Adipocyte (in vitro differentiated cells): ENCODE measurements around the gene BAAT.

Source experiments
- DNase-seq: peaks from one replicate; pipeline ENCODE4 v3.0.0-alpha.2; 2015; ENCODE audit warnings: low read depth
- H3K27me3 ChIP-seq: replicated peaks from 2 replicates; pipeline ENCODE4 v1.7.0; 2013; ENCODE audit warnings: mild to moderate bottlenecking, low read length, moderate library complexity; ENCODE audit not compliant: control insufficient read depth, insufficient read depth
- H3K36me3 ChIP-seq: 2 replicates; pipeline ENCODE4 v1.7.0; 2013; ENCODE audit warnings: low read length, mild to moderate bottlenecking, moderate library complexity; ENCODE audit not compliant: control insufficient read depth, insufficient read depth, severe bottlenecking
- H3K4me1 ChIP-seq: 2 replicates; pipeline ENCODE4 v1.7.0; 2013; ENCODE audit warnings: mild to moderate bottlenecking, low read length, moderate library complexity; ENCODE audit not compliant: control insufficient read depth, insufficient read depth
- H3K4me3 ChIP-seq: 2 replicates; pipeline ENCODE4 v1.7.0; 2013; ENCODE audit warnings: mild to moderate bottlenecking, low read length, moderate library complexity
- H3K9ac ChIP-seq: 2 replicates; pipeline ENCODE4 v1.7.0; 2013; ENCODE audit warnings: mild to moderate bottlenecking, low read length, moderate library complexity
- H3K9me3 ChIP-seq: 2 replicates; pipeline ENCODE4 v1.7.0; 2013; ENCODE audit warnings: mild to moderate bottlenecking, low read length, moderate library complexity; ENCODE audit not compliant: control insufficient read depth

BAAT gene

DNA sequence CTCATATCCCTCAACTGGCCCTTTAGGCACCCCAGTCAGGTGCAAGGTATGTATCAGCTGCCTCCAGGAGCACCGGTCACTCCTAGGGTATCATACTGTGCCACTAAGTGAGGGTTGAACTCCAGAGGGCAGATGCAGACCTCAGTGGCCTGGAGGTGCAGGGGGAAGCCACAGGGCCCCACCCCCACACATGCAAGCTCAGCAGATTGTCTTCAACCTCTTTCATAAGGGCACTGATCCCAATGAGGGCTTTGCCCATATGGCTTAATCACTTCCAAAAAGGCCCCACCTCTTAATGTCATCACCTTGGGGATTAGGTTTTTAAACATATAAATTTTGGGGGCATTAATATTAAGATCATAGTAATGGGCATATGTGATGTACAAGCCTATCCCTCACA, 28.2 kb downstream of the BAAT start:
- DNase-seq: no peak
- H3K9me3 ChIP-seq: no peaks in the 10 kb centered on the region
- H3K4me3 ChIP-seq: no peak overlapping the region
- H3K4me1 ChIP-seq: no peaks in the 10 kb centered on the region
- H3K27me3 ChIP-seq: no peaks in the 10 kb centered on the region
- H3K36me3 ChIP-seq: no peaks in the 10 kb centered on the region
- H3K9ac ChIP-seq: no peak overlapping the region

DNA sequence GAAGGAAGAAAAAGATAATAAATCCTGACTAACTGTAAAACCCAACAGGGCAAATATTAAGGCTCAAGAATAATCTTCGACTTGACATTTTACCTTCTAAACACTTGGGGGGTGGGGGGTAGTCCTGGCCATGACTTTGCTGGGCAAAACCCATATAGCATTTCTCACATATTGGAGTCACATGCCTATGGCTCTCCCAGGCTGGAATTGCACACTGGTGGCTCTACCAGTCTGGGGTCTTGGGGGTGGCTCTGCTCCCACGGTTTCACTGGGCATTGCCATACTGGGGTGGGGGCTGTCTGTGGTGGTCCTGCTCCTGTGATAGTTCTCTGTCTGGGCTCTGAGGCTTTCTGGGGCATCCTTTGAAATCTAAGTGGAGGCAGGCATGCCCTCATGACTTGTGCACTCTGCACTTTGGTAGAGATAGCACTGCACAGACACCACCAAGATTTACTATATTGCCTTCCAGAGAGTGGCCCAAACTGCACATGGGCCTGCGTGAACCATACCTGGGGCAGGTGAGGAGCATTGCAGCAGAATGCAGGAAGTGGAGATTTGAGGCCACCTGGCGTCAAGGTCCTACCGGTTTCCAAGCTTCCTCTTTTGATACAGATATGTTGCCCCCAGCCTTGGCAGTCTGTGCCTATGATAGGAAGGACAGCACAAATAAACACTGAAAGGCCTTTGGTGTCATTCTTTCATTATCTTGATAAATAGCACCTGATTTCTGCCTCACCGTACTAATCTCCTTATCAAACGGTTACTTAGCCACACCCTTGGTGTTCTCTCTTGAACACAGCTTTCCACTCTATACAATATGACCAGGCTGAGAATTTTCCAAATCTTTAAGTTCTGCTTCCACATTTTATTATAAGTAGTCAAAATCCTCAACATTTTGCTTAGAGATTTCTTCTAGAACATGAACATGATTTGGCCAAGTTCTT, 29.8 kb downstream of the BAAT start:
- H3K4me1 ChIP-seq: no peaks in the 10 kb centered on the region
- no peak for DNase-seq
- H3K4me3 ChIP-seq: no peak overlapping the region

DNA sequence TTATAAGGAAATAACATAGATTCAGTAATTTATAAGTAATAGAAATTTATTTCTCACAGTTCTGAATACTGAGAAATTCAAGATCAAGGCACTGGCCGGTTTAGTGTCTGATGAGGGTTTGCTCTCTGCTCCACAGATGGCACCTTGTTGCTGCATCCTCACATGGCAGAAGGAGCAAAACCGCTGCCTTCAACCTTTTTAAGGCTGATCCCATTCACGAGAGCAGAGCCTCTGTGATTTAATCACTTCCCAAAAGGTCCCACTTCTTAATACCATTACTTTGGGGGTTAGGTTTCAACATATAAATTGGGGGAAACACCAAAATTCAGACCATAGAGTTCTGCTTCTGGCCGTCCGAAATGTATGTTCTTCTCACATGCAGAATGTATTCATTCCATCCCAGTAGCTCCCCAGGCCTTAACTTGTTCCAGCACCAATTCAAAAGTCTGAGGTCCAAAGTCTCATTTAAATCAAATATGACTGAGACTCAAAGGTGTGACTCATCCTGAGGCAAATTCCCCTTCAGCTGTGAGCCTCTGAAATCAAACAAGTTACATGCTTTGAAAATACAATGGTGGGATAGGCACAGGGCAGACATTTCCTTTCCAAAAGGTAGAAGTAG, 30.6 kb downstream of the BAAT start:
- Histone ChIP-seq H3K9me3 (no peaks in the 10 kb centered on the region), H3K36me3 (no peaks in the 10 kb centered on the region), H3K4me3 (no peak overlapping the region), H3K9ac (no peak overlapping the region), H3K4me1 (no peaks in the 10 kb centered on the region), H3K27me3 (no peaks in the 10 kb centered on the region)
- no peak for DNase-seq

More for the DNA sequence above, 29.8 kb downstream of the BAAT start:
- H3K36me3 ChIP-seq: no peaks in the 10 kb centered on the region
- no peaks in the 10 kb centered on the region for H3K9me3 ChIP-seq
- H3K27me3 ChIP-seq: no peaks in the 10 kb centered on the region
- no peak overlapping the region for H3K9ac ChIP-seq

DNA sequence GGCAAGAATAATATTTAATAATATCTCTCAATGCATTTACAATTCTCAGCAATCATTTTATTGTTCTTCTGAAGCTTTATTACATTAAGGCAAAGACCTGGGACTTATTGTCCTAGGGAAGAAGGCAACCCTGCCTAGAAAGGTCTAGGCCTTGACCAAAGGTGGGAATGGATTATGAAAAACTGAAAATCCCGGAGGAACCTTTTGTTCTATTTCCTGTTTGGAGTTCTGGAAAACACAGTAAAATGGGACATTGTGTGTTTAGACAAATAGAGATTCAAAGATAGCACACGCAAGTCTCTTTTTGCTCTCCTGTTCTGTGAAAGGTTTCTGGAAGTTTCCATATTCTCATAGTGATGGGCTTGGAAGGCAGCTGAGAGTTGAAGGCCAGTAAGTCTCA, 31.1 kb downstream of the BAAT start:
- no peaks in the 10 kb centered on the region for H3K4me1 ChIP-seq
- no peaks in the 10 kb centered on the region for H3K27me3 ChIP-seq
- DNase-seq: no peak
- no peaks in the 10 kb centered on the region for H3K36me3 ChIP-seq
- H3K9me3 ChIP-seq: no peaks in the 10 kb centered on the region
- H3K4me3 ChIP-seq: no peak overlapping the region
- no peak overlapping the region for H3K9ac ChIP-seq

DNA sequence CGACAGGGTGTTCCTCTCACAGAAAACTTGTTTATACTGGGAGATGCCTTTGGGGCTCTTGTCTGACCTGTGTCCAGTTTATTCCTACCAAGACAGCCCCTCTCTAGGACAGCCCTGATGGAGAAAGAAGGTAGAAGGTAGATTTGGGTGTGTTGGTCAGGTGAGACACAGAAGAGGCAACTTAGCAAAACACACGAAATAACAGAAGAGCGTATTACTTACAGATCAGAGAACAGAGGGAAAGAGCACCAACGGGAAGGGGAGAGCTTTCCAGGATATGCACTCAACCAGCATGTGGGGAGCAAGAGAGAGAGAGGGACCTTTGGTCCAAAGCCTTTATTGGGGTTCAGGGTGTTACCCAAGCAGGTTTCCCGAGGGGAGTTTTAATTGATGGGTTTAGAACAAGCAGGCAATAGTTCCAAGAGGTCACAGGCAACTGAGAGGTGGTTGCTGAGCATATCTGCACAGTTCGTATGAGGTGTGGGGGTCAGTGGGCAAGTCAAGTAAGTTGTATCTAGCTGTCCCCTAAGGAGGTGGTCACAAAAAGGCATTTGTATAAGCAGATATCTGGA, 31.8 kb downstream of the BAAT start:
- H3K27me3 ChIP-seq: no peaks in the 10 kb centered on the region
- H3K9ac ChIP-seq: no peak overlapping the region
- H3K36me3 ChIP-seq: no peaks in the 10 kb centered on the region
- H3K4me1 ChIP-seq: no peaks in the 10 kb centered on the region
- H3K9me3 ChIP-seq: no peaks in the 10 kb centered on the region
- no peak for DNase-seq
- no peak overlapping the region for H3K4me3 ChIP-seq

DNA sequence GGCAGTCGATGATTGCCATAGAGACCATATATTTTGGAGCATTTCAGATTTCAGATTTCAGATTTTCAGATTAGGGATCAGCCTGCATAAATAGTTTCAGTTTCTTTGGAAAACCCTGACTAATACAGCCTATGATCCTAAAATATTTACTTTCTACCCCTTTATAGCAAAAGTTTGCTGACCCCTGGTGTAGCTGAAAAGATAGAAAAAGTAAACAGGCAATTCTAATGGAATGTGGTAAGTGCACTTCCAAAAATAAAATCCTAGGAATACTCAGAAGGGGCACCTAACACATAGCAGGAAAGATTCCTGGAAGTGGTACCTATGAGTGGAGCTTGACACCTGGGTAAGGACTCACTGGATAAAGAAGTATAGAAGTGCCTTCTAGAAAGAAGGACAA, 34.5 kb downstream of the BAAT start:
- Histone ChIP-seq H3K27me3 (peaks cover 3% of the 10 kb centered on the region), H3K36me3 (no peaks in the 10 kb centered on the region), H3K4me1 (no peaks in the 10 kb centered on the region), H3K9ac (no peak overlapping the region), H3K4me3 (no peak overlapping the region), H3K9me3 (no peaks in the 10 kb centered on the region)
- DNase-seq: no peak

DNA sequence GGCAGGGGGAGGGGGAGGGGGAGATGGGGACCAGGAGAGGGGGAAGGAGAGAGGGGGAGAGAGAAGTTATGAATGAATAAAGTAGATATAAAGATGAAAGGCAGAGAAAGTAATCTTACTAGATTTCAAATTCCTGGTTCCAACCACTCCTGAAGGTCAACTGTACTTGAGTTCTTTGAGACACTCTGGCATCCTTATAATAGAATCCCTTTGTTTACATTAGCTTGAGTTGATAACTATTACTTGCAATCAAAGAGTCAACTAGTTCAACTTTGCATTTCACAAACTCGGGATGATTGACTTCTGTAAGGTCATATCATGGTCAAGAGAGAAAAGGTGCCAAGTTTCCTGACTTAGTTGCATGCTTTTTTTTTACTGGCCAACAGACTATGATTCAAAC, 42.2 kb downstream of the BAAT start:
- Histone ChIP-seq H3K27me3 (peaks cover 3% of the 10 kb centered on the region), H3K9ac (no peak overlapping the region), H3K4me3 (no peak overlapping the region), H3K4me1 (no peaks in the 10 kb centered on the region), H3K36me3 (no peaks in the 10 kb centered on the region), H3K9me3 (no peaks in the 10 kb centered on the region)
- DNase-seq: no peak

DNA sequence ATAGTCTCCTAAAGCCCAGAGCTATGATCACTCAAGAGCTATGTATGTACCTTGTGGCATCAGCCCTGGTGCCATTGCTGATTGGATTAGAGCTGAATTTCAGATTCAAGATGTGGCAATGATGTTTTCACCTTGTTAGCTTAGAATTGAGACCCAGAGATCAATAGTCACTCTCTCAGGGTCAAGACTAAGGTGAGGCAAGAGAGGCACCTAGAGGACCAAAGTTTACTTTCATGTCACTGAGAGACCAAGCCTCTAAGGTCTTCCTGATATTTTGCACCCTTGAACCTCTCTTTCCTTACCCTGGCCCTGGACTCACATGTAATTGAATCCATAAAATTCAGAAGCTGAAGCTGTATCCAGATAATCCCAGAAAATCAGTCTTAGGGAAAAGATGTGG, 42.8 kb downstream of the BAAT start:
- Histone ChIP-seq H3K9me3 (no peaks in the 10 kb centered on the region), H3K9ac (no peak overlapping the region), H3K4me1 (no peaks in the 10 kb centered on the region), H3K27me3 (peaks cover under 1% of the 10 kb centered on the region), H3K4me3 (no peak overlapping the region), H3K36me3 (no peaks in the 10 kb centered on the region)
- DNase-seq: no peak

DNA sequence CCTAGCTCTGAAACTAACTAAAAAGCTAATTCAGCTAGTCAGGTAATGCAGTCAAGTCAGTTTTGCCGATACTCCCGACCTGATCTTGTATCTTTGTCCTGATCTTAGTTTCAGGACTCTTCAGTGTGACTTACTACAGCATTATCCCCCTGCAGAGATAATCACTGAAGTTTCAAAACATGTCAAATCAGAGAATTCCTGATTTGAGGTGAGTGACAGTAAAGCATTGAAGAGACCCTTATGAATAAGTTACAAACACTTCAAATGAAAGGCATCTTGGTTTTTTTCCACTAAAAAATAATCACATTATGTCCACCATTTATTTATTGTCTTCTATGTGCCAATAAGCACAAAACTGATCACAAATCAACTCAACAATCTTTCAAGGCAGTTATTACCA, 47.6 kb downstream of the BAAT start:
- H3K4me3 ChIP-seq: no peak overlapping the region
- no peaks in the 10 kb centered on the region for H3K9me3 ChIP-seq
- no peaks in the 10 kb centered on the region for H3K4me1 ChIP-seq
- no peak overlapping the region for H3K9ac ChIP-seq
- H3K36me3 ChIP-seq: no peaks in the 10 kb centered on the region
- H3K27me3 ChIP-seq: no peaks in the 10 kb centered on the region
- DNase-seq: no peak

DNA sequence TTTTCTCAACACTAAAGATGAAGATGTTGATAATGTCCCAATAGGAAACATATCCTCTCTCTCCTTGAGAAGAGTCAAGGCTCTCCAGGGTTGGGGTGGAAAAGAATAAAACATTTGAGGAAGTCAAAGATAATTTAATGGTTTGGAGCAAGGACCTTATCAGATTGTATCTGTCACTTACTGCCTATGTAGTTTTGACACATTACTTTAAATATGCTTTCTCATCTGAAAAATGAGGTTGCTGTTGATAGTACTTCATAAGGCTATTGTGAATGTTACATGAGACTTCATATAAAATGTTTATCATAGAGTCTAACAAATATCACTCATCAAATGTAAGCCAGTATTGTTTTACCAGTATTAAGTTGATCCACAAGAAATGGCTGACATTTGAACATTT, 48.7 kb downstream of the BAAT start:
- Histone ChIP-seq H3K9ac (no peak overlapping the region), H3K9me3 (no peaks in the 10 kb centered on the region), H3K27me3 (no peaks in the 10 kb centered on the region), H3K4me3 (no peak overlapping the region), H3K36me3 (no peaks in the 10 kb centered on the region), H3K4me1 (no peaks in the 10 kb centered on the region)
- DNase-seq: no peak

DNA sequence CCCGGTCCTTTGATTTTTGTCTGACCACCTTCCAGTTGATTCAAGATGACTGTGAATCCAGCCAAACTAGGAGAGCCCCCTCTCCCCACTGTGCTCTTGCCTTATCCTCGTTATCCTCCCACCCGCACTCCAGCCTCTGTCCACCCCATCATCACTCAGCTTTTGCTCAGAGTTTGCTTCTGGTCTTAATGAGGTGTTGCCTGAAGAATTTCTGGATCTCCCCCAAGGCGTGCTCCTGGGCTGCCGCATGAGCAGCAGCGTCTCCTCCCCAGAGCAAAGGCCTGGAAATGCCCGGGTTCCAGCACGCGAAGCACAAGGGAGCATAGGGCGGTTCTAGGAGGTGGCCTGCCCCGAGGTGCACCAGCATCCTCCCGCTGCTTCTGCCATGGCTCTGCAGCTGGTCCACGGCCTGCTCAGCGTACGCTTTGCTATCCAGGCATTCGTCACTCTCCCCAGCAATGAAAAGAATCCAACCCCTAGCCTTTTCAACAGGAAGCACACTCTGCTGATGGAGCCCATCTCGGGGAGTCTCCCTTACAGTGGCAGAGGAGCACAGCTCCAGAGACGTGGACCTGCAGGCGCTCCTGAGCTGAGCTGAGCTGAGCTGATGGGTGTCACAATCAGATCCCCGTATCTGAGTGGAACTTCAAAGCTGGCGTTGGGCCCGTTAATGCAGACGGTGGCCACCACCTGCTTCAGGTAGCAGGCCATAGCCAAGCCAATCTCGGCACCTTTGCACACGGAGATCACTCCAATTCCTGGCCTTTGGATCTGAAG, 50.7 kb downstream of the BAAT start:
- H3K9ac ChIP-seq: no peak overlapping the region
- no peak overlapping the region for H3K4me3 ChIP-seq
- no peaks in the 10 kb centered on the region for H3K36me3 ChIP-seq
- H3K4me1 ChIP-seq: no peaks in the 10 kb centered on the region
- no peaks in the 10 kb centered on the region for H3K9me3 ChIP-seq
- no peaks in the 10 kb centered on the region for H3K27me3 ChIP-seq
- DNase-seq: no peak
